T-helper 9 cell (primary cell): Measurements from ENCODE around the gene STS.

ENCODE experiments used
- DNase-seq: peaks from one replicate; pipeline ENCODE4 v3.0.0-alpha.2; 2020
- total RNA-seq, 2 donors: gene quantifications; one replicate each; lab custom pipeline; 2026; lab: John Stamatoyannopoulos, UW

The STS gene, protein sequence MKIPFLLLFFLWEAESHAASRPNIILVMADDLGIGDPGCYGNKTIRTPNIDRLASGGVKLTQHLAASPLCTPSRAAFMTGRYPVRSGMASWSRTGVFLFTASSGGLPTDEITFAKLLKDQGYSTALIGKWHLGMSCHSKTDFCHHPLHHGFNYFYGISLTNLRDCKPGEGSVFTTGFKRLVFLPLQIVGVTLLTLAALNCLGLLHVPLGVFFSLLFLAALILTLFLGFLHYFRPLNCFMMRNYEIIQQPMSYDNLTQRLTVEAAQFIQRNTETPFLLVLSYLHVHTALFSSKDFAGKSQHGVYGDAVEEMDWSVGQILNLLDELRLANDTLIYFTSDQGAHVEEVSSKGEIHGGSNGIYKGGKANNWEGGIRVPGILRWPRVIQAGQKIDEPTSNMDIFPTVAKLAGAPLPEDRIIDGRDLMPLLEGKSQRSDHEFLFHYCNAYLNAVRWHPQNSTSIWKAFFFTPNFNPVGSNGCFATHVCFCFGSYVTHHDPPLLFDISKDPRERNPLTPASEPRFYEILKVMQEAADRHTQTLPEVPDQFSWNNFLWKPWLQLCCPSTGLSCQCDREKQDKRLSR
- 3.4 to 6.4 reads per million in 2 donors for total RNA-seq

GRCh38 chrX:7147413-7147977 lies at the start of gene STS:
STS (plus strand) TSS chrX:7147712; CDS start chrX:7253200, 105,488 bp downstream.
- peak; percentile 35 for DNase-seq

DNA sequence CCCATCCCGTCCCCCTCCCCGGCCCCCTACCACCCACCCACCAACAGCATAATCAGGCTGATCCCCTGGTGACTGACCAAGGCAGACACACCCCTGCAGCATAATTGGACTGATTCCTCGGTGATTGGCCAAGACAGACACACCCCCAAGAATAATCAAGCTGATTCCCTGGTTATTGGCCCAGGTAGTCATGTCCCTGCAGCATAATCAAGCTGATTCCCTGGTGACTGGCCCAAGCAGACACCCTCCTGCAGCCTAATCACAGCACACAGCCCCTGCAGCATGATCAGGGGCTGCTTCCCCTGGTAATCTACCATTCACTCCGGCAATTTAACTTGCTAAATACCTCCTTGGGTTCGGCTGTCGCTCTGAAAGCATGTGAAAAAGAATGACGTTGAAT lies 47.5 kb upstream of the STS start:
- no peak for DNase-seq

- no peak for DNase-seq
Measured at GRCh38 chrX:7102119-7102518, 45.4 kb upstream of the STS start.

DNA sequence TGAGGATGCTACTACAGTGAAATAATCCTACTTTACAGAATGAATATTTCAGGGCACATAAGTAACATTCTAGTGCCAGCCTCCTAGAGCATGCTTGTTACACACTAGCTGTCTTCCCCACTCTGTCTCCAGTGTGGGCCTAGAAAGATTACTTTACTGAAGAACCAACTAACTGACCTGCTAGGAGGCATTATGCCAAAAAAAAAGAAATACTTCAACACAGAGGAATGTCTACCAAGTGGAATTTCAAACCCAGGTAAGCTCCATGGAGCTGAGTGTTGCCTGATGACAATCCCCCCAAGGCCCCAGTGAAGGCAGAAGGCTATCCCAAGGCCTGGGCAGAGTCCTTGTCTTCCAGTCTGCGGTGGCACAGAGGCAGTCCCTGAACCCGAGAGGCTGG lies 40.9 kb upstream of the STS start:
- no peak for DNase-seq

DNA sequence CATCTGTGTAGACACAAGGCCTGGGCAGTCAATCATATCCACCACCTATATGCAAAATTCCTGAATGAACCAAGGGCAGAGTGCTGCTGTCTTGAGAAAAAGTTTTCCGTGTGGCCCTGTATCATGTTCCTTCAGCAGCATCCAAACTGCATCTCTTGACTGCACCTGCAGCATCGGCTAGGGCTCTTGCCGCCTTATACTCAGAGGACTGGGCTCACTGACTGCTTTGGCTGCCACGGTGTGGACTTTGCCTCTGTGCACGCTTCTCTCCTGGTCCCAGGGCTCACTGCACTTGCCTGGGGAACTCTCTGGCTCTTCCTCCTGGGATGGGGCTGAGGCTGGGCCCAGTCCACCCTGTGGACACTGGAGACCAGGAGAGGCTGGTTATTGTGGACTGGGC lies 39.5 kb upstream of the STS start:
- no peak for DNase-seq

- no peak for DNase-seq
Measured at GRCh38 chrX:7109049-7109531, 38.4 kb upstream of the STS start.

- no peak for DNase-seq
Measured at GRCh38 chrX:7109838-7110793, 37.4 kb upstream of the STS start.

GRCh38 chrX:7110821-7111276 lies 36.7 kb upstream of the STS start:
- no peak for DNase-seq

DNA sequence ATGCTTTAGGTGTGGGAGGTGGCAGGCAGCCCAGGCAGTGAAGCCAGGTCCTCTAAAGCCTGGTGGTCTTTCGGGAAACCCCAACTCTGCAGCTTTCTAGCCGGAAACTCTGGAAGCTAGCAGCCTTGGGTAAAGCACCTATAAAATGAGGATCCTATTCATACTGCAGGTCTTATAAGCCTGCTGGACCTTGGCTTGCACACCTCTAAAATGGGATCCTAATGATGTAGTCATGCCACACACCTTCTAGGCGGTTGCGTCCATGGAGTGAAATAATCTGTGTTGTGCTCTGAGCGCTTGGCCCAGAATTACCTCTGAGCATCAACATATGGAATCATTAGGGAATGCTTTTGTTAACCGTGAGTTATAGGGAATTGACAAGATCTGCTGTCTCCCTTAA lies 36.0 kb upstream of the STS start:
- DNase-seq = no peak

- no peak for DNase-seq
Measured at GRCh38 chrX:7112071-7112470, 35.4 kb upstream of the STS start.

DNA sequence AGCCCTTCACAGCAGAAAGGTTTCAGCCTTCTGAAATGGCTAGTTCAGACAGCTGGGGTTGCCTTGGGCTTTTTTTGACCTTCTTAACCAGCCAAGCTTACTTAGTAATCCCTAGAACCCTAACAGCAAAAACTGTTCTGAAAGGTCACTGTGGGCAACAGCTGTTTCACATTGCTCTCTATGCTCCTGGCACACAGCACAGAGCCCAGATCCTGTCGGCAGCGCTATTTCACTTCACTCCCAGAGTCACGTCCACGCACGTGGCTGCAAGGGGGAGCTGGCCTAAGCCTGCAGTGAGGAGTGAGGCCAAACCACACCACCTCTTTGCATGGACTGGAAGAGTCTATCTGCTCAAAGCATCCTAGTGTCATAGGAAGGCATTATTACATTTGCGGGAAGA lies 32.0 kb upstream of the STS start:
- DNase-seq = no peak

DNA sequence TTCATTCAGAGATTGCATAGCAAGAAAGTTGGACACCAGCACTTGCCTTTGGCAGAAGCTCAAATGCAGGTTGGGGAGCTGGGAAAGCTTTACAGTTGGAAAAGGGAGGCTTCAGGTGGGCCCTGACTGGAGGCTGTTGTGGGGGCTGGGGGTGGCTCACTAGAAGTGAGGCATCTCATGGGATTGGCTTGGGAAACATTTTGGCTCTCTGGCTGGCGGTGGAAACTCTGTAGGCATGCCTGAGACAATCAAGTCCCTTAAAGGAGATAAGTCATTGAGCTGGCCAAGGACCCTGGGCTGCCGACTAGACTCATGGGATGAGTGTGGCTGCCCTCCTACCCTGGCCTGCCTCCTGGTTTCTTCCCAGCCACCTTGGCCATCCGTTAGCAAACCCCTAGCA lies 31.4 kb upstream of the STS start:
- DNase-seq = no peak

DNA sequence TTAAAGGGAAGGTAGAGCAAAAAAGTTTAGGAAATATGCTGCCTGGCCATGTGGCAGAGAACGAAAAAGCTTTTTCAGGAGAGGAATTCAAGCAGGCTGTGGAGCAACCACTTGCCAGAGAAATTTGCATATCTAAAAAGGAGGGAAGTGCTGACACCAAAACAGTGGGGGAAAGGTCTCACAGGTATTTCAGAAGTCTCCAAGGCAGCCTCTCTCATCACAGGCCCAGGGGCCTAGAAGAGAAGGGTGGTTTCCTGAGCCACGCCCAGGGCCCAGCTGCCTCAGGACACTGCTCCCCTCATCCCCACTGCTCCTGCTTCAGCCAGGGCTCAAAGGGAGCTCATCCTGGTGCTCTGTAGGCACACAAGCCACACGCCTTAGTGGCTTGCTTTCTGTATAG lies 29.9 kb upstream of the STS start:
- no peak for DNase-seq

DNA sequence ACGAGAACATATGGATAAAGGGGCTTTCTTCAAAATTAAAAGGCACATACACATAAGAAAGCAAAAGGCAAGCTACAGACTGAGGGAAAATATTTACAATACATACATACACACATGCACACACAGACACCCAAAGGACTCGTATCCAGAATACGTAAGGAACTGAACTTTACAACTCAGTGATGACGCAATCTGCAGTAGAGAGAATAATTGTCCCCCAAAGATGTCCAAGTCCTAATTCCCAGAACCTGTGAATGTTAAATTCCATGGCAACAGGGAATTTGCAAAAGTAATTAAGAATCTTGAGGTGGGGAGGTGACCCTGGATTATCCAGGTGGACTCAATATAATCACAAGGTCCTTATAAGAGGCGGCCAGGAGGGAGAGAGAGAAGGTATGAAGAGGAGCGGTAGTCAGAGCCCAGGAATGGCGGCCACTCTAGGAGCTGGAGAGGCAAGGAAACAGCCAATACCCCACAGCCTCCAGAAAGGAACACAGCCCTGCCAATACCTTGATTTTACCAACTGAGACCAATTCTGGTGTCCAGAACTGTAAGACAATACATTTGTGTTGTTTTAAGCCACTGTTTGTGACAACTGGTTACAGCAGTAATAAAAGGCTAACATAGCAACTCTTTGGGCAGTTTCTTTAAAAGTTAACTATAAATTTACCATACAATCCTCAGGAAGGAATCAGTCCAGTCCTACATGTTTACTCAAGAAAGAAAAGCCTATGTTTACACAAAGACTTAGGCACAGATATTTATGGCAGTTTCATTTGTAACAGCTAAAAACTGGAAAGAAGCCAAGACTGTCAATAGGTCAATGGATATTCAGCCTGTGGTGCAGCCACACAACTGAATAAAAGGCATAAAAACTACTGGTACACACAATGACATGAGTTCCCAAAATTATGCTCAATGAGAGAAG lies 27.3 kb upstream of the STS start:
- DNase-seq = no peak

GRCh38 chrX:7120878-7121219 lies 26.7 kb upstream of the STS start:
- DNase-seq = no peak

GRCh38 chrX:7127056-7127455 lies 20.5 kb upstream of the STS start:
- DNase-seq = no peak

DNA sequence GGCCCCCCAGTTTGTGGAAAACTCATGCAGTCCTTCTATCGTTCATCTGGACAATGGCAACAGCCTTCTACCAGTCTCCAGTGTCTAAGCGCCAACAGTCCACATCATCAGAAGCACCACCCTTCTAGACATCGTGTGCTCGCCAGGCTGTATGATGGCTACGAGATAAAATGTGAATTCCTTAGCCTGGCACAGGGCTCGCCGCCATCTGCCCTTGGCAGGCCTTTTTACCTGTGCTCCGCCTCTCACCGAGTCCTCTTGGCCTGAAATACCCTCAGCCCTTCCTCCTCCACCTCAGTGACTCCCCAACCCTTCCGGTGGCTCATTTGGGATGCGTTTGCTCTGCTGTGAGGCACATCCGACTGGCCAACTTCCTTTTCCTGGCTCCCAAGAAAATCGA lies 15.9 kb upstream of the STS start:
- no peak for DNase-seq

DNA sequence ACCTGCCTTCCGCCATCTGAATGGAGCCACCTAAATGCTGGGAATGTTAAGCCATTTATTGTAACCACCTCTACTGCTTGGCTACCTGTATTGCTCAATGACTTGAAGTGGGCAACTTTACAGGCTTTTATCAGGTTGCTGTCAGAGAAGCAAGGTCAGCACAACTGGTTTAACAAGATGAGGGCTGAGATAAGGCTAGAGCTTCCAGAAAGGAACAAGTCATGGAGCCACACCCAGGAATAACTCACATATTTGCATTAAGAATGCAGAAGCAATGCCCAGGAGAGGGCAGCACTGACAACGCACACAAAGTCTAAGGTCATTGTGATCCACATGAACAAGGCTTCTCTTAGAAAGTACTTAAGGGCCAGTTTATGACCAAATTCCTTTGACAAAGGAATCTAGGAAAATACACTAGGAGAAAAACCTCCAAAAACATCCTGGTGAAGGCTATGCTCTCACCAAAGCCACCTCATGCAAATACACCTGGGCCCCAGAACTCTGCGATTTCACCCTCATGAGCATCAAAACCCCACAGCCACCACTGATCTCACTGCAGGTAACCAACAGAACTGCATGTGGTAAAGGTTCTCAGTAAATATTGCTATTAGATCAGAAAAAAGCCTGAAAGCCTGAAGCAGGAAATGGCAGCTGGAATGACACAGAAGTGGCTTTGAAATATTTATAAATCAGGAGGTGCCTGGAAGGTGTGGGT lies 15.0 kb upstream of the STS start:
- no peak for DNase-seq

- no peak for DNase-seq
Measured at GRCh38 chrX:7133050-7133440, 14.5 kb upstream of the STS start.

GRCh38 chrX:7134981-7135380 lies 12.5 kb upstream of the STS start:
- DNase-seq = no peak
